ENCODE data around the gene LIPN. TPM values are rescaled to one million over a fixed set of nuclear protein-coding genes. Genes with fewer than 3 reads are reported as not detected.

Gene LIPN
- not detected for total RNA-seq
- under 1 TPM in 1 of 2 donors, not detected in 1; 0.22 TPM for polyA plus RNA-seq

- intact Hi-C loops (cut with micrococcal nuclease): no loop called here
- CTCF ChIA-PET (ENCODE audit: partially characterized antibody): interaction anchor here (1.5 kb wide), 1 partner anchor 76 kb away, joined by 6 read pairs; no protein-coding TSS in a partner anchor
- no peaks in the 10 kb centered on the region for H3K36me3 Mint-ChIP-seq
- POLR2A ChIA-PET (ENCODE audit: partially characterized antibody): no interaction called here
- peaks cover 0 to 2% of the 10 kb centered on the region in 2 donors for H3K27me3 Mint-ChIP-seq
- no peak within 1 kb of the TSS for H3K4me3 Mint-ChIP-seq
- peaks cover 5 to 10% (median 8%) of the 10 kb centered on the region in 4 donors for H3K4me1 Mint-ChIP-seq
- no peak for DNase-seq
- H3K27me3 ChIP-seq (ENCODE audit: insufficient read depth, low read length): no peaks in the 10 kb centered on the region
- no peaks in the 10 kb centered on the region for H3K4me1 ChIP-seq (ENCODE audit: insufficient read depth, low read length)
- H3K36me3 ChIP-seq (ENCODE audit: insufficient read depth, low read length): no peaks in the 10 kb centered on the region
- no peak within 1 kb of the TSS for H3K27ac ChIP-seq (ENCODE audit: low read depth, low read length)
- no peak within 1 kb of the TSS for H3K27ac Mint-ChIP-seq
- no peaks in the 10 kb centered on the region for H3K9me3 Mint-ChIP-seq
- H3K4me3 ChIP-seq (ENCODE audit: low read length in 2 of 2): no peak within 1 kb of the TSS
- H3K9me3 ChIP-seq (ENCODE audit: control insufficient read depth in 1 of 2, low read length in 2 of 2): no peaks in the 10 kb centered on the region
Measured at GRCh38 chr10:88759366-88760101, at the start of gene LIPN. TSS of gene LIPN (plus strand) at chr10:88760020. CDS start at chr10:88761406, 1,386 bp downstream.

GRCh38 chr10:88715517-88715916 lies 44.3 kb upstream of the LIPN start:
- Histone ChIP-seq H3K36me3 (ENCODE audit: insufficient read depth, low read length) (no peaks in the 10 kb centered on the region), H3K27me3 (ENCODE audit: insufficient read depth, low read length) (no peaks in the 10 kb centered on the region), H3K27ac (ENCODE audit: low read depth, low read length) (no peak overlapping the region), H3K4me1 (ENCODE audit: insufficient read depth, low read length) (no peaks in the 10 kb centered on the region), H3K4me3 (ENCODE audit: low read length in 2 of 2) (no peak overlapping the region), H3K9me3 (ENCODE audit: control insufficient read depth in 1 of 2, low read length in 2 of 2) (no peaks in the 10 kb centered on the region)
- Mint-ChIP-seq H3K9me3 (no peaks in the 10 kb centered on the region), H3K36me3 (no peaks in the 10 kb centered on the region), H3K4me3 (no peak overlapping the region), H3K27me3 (peaks cover 4 to 7% of the 10 kb centered on the region in 2 donors), H3K4me1 (no peaks in the 10 kb centered on the region), H3K27ac (no peak overlapping the region)
- ChIA-PET CTCF (ENCODE audit: partially characterized antibody) (no interaction called here), POLR2A (ENCODE audit: partially characterized antibody) (no interaction called here)
- intact Hi-C loops (cut with micrococcal nuclease): no loop called here
- no peak for DNase-seq

GRCh38 chr10:88721392-88721791 lies 38.4 kb upstream of the LIPN start:
- H3K27me3 ChIP-seq (ENCODE audit: insufficient read depth, low read length): no peaks in the 10 kb centered on the region
- no peak overlapping the region for H3K4me3 ChIP-seq (ENCODE audit: low read length in 2 of 2)
- no peak for DNase-seq
- no peak overlapping the region for H3K4me3 Mint-ChIP-seq
- no peaks in the 10 kb centered on the region for H3K4me1 Mint-ChIP-seq
- no peak overlapping the region for H3K27ac Mint-ChIP-seq
- H3K9me3 Mint-ChIP-seq: no peaks in the 10 kb centered on the region
- CTCF ChIA-PET (ENCODE audit: partially characterized antibody): no interaction called here
- no peaks in the 10 kb centered on the region for H3K9me3 ChIP-seq (ENCODE audit: control insufficient read depth in 1 of 2, low read length in 2 of 2)
- POLR2A ChIA-PET (ENCODE audit: partially characterized antibody): no interaction called here
- no peaks in the 10 kb centered on the region for H3K36me3 ChIP-seq (ENCODE audit: insufficient read depth, low read length)
- no peaks in the 10 kb centered on the region for H3K4me1 ChIP-seq (ENCODE audit: insufficient read depth, low read length)
- intact Hi-C loops (cut with micrococcal nuclease): no loop called here
- no peak overlapping the region for H3K27ac ChIP-seq (ENCODE audit: low read depth, low read length)
- peaks cover 6 to 7% of the 10 kb centered on the region in 2 donors for H3K27me3 Mint-ChIP-seq
- H3K36me3 Mint-ChIP-seq: no peaks in the 10 kb centered on the region

- H3K27ac Mint-ChIP-seq: no peak overlapping the region
Measured at GRCh38 chr10:88725798-88726197, 34.0 kb upstream of the LIPN start.

GRCh38 chr10:88728107-88728763 lies 31.6 kb upstream of the LIPN start:
- H3K9me3 Mint-ChIP-seq: no peaks in the 10 kb centered on the region
- no peaks in the 10 kb centered on the region for H3K36me3 ChIP-seq (ENCODE audit: insufficient read depth, low read length)
- no peaks in the 10 kb centered on the region for H3K27me3 ChIP-seq (ENCODE audit: insufficient read depth, low read length)
- no peak overlapping the region for H3K4me3 Mint-ChIP-seq
- intact Hi-C loops (cut with micrococcal nuclease): no loop called here
- peaks cover 0 to 2% (median under 1%) of the 10 kb centered on the region in 4 donors for H3K4me1 Mint-ChIP-seq
- ChIA-PET CTCF (ENCODE audit: partially characterized antibody) (interaction anchor here (1.5 kb wide), 3 partner anchors 9 to 151 kb away, joined by 3 to 4 read pairs (median 4); partner anchors contain the start of gene STAMBPL1), POLR2A (ENCODE audit: partially characterized antibody) (interaction anchor here (0.6 kb wide), 1 partner anchor 63 kb away, joined by 4 read pairs; no protein-coding TSS in a partner anchor)
- no peak overlapping the region for H3K4me3 ChIP-seq (ENCODE audit: low read length in 2 of 2)
- DNase-seq: peak in 1 of 5 donors; percentile 3
- no peak overlapping the region for H3K27ac ChIP-seq (ENCODE audit: low read depth, low read length)
- no peak overlapping the region for H3K27ac Mint-ChIP-seq
- H3K36me3 Mint-ChIP-seq: no peaks in the 10 kb centered on the region
- H3K27me3 Mint-ChIP-seq: peaks cover 2% of the 10 kb centered on the region in 2 donors
- no peaks in the 10 kb centered on the region for H3K9me3 ChIP-seq (ENCODE audit: control insufficient read depth in 1 of 2, low read length in 2 of 2)
- H3K4me1 ChIP-seq (ENCODE audit: insufficient read depth, low read length): no peaks in the 10 kb centered on the region

More at GRCh38 chr10:88725798-88726197, 34.0 kb upstream of the LIPN start:
- Histone ChIP-seq H3K36me3 (ENCODE audit: insufficient read depth, low read length) (no peaks in the 10 kb centered on the region), H3K9me3 (ENCODE audit: control insufficient read depth in 1 of 2, low read length in 2 of 2) (no peaks in the 10 kb centered on the region), H3K4me3 (ENCODE audit: low read length in 2 of 2) (no peak overlapping the region), H3K27ac (ENCODE audit: low read depth, low read length) (no peak overlapping the region), H3K4me1 (ENCODE audit: insufficient read depth, low read length) (no peaks in the 10 kb centered on the region), H3K27me3 (ENCODE audit: insufficient read depth, low read length) (no peaks in the 10 kb centered on the region)
- intact Hi-C loops (cut with micrococcal nuclease): no loop called here
- Mint-ChIP-seq H3K9me3 (no peaks in the 10 kb centered on the region), H3K4me1 (no peaks in the 10 kb centered on the region), H3K27me3 (peaks cover 2% of the 10 kb centered on the region in 2 donors), H3K4me3 (no peak overlapping the region), H3K36me3 (no peaks in the 10 kb centered on the region)
- ChIA-PET CTCF (ENCODE audit: partially characterized antibody) (no interaction called here), POLR2A (ENCODE audit: partially characterized antibody) (no interaction called here)
- no peak for DNase-seq

GRCh38 chr10:88730864-88731263 lies 29.0 kb upstream of the LIPN start:
- ChIA-PET POLR2A (ENCODE audit: partially characterized antibody) (no interaction called here), CTCF (ENCODE audit: partially characterized antibody) (interaction anchor here (1.6 kb wide), 1 partner anchor 11 kb away, joined by 3 read pairs; no protein-coding TSS in a partner anchor)
- no peaks in the 10 kb centered on the region for H3K9me3 ChIP-seq (ENCODE audit: control insufficient read depth in 1 of 2, low read length in 2 of 2)
- peaks cover 0 to 2% of the 10 kb centered on the region in 2 donors for H3K27me3 Mint-ChIP-seq
- no peak overlapping the region for H3K27ac ChIP-seq (ENCODE audit: low read depth, low read length)
- peaks cover 0 to 3% (median 1%) of the 10 kb centered on the region in 4 donors for H3K4me1 Mint-ChIP-seq
- H3K4me3 ChIP-seq (ENCODE audit: low read length in 2 of 2): no peak overlapping the region
- H3K27ac Mint-ChIP-seq: no peak overlapping the region
- H3K27me3 ChIP-seq (ENCODE audit: insufficient read depth, low read length): no peaks in the 10 kb centered on the region
- intact Hi-C loops (cut with micrococcal nuclease): no loop called here
- no peaks in the 10 kb centered on the region for H3K36me3 Mint-ChIP-seq
- no peak overlapping the region for H3K4me3 Mint-ChIP-seq
- no peaks in the 10 kb centered on the region for H3K4me1 ChIP-seq (ENCODE audit: insufficient read depth, low read length)
- no peaks in the 10 kb centered on the region for H3K36me3 ChIP-seq (ENCODE audit: insufficient read depth, low read length)
- no peaks in the 10 kb centered on the region for H3K9me3 Mint-ChIP-seq
- DNase-seq: no peak

- DNase-seq: no peak
- Mint-ChIP-seq H3K9me3 (no peaks in the 10 kb centered on the region), H3K4me1 (peaks cover 0 to 3% (median 1%) of the 10 kb centered on the region in 4 donors), H3K27ac (no peak overlapping the region), H3K4me3 (no peak overlapping the region), H3K36me3 (no peaks in the 10 kb centered on the region), H3K27me3 (peaks cover 0 to 2% of the 10 kb centered on the region in 2 donors)
- POLR2A ChIA-PET (ENCODE audit: partially characterized antibody): no interaction called here
- Histone ChIP-seq H3K4me1 (ENCODE audit: insufficient read depth, low read length) (no peaks in the 10 kb centered on the region), H3K36me3 (ENCODE audit: insufficient read depth, low read length) (no peaks in the 10 kb centered on the region), H3K27ac (ENCODE audit: low read depth, low read length) (no peak overlapping the region), H3K9me3 (ENCODE audit: control insufficient read depth in 1 of 2, low read length in 2 of 2) (no peaks in the 10 kb centered on the region), H3K4me3 (ENCODE audit: low read length in 2 of 2) (no peak overlapping the region), H3K27me3 (ENCODE audit: insufficient read depth, low read length) (no peaks in the 10 kb centered on the region)
- intact Hi-C loops (cut with micrococcal nuclease): no loop called here
- CTCF ChIA-PET (ENCODE audit: partially characterized antibody): interaction anchor here (1.6 kb wide), 1 partner anchor 11 kb away, joined by 3 read pairs; no protein-coding TSS in a partner anchor
Measured at GRCh38 chr10:88731296-88731695, 28.5 kb upstream of the LIPN start.

Data from CD4-positive, alpha-beta memory T cell (primary cell).